ENCODE results near the gene DOC2A. TPM values are rescaled to one million over a fixed set of nuclear protein-coding genes. Genes with fewer than 3 reads are reported as not detected.

DOC2A gene
- total and polyA plus RNA-seq, 2 donors (not counting 1 experiment from before 2014, with no cell fraction given) = not detected

GRCh38 chr16:29993903-29994599 is 16.8 kb downstream of the DOC2A start:
- Mint-ChIP-seq H3K9me3 (ENCODE audit: insufficient read depth) (no peaks in the 10 kb centered on the region), H3K4me1 (peaks cover 38% of the 10 kb centered on the region), H3K27ac (peak overlapping the region; percentile 68), H3K27me3 (no peaks in the 10 kb centered on the region), H3K4me3 (peak overlapping the region; percentile 62)
- H3K36me3 ChIP-seq (replicated peaks in 1 of 2; ENCODE audit: control extremely low read depth in 1 of 2, control insufficient read depth in 1 of 2, extremely low read depth in 1 of 2, insufficient read depth in 2 of 2, low read length in 1 of 2) = peaks cover 0 to 36% of the 10 kb centered on the region in 2 experiments
- TF ChIP-seq CTCF (IDR thresholded peaks at IDR 0.05) (no peak), EZH2 (IDR thresholded peaks at IDR 0.05; ENCODE audit: borderline replicate concordance, insufficient read depth, low read depth, low read length, poor library complexity, severe bottlenecking) (no peak)
- ATAC-seq (ENCODE audit: low read depth) = no peak
- no peaks in the 10 kb centered on the region for H3K27me3 ChIP-seq (replicated peaks in 1 of 4; ENCODE audit: control extremely low read depth in 1 of 4, control insufficient read depth in 3 of 4, insufficient read depth in 4 of 4, low read length in 3 of 4)
- no peak overlapping the region for H3K27ac ChIP-seq (ENCODE audit: low read length in 2 of 2)
- H2AFZ ChIP-seq (ENCODE audit: insufficient read depth, low read depth, low read length, poor library complexity, severe bottlenecking) = peak overlapping the region; percentile 96
- POLR2A ChIA-PET = no interaction called here
- 91% methylated on average over 8 of the region's 9 CpGs for WGBS (ENCODE audit: insufficient coverage)
- peak overlapping the region; percentile 83 for H3K4me2 ChIP-seq (replicated peaks; ENCODE audit: low read depth, low read length, poor library complexity, severe bottlenecking)
- peaks cover 15 to 22% of the 10 kb centered on the region in 2 donors for H3K4me1 ChIP-seq (ENCODE audit: control insufficient read depth in 2 of 2, insufficient read depth in 2 of 2, low read length in 2 of 2)
- H3K79me2 ChIP-seq (ENCODE audit: control insufficient read depth, insufficient read depth, low read length) = peaks cover 13% of the 10 kb centered on the region
- no peak overlapping the region for H3K4me3 ChIP-seq (ENCODE audit: control extremely low read depth in 1 of 5, extremely low read depth in 1 of 5, insufficient read depth in 1 of 5, low read depth in 2 of 5, low read length in 4 of 5)
- CTCF ChIA-PET = interaction anchor here (1.2 to 1.8 kb wide), 3 partner anchors 12 to 39 kb away, joined by 4 to 5 read pairs (median 4); partner anchors contain the start of gene TAOK2
- H3K9ac ChIP-seq (ENCODE audit: low read length) = no peak overlapping the region
- no peak for DNase-seq
- no peaks in the 10 kb centered on the region for H4K20me1 ChIP-seq (ENCODE audit: control insufficient read depth, insufficient read depth, low read length, poor library complexity, severe bottlenecking)
- intact Hi-C loops (cut with micrococcal nuclease) = loop anchor here (2.0 kb wide), 1 partner anchor 71 kb away; the partner anchor contains the start of gene ALDOA
- no peaks in the 10 kb centered on the region for H3K9me3 ChIP-seq (ENCODE audit: control extremely low read depth in 1 of 3, control insufficient read depth in 2 of 3, insufficient read depth in 1 of 3, low read length in 2 of 3)

- Histone ChIP-seq H3K36me3 (replicated peaks in 1 of 2; ENCODE audit: control extremely low read depth in 1 of 2, control insufficient read depth in 1 of 2, extremely low read depth in 1 of 2, insufficient read depth in 2 of 2, low read length in 1 of 2) (peaks cover 0 to 40% of the 10 kb centered on the region in 2 experiments), H3K4me1 (ENCODE audit: control insufficient read depth in 2 of 2, insufficient read depth in 2 of 2, low read length in 2 of 2) (peaks cover 15 to 22% of the 10 kb centered on the region in 2 donors), H3K9me3 (ENCODE audit: control extremely low read depth in 1 of 3, control insufficient read depth in 2 of 3, insufficient read depth in 1 of 3, low read length in 2 of 3) (no peaks in the 10 kb centered on the region), H3K4me2 (replicated peaks; ENCODE audit: low read depth, low read length, poor library complexity, severe bottlenecking) (no peak overlapping the region), H3K9ac (ENCODE audit: low read length) (no peak overlapping the region), H3K27ac (ENCODE audit: low read length in 2 of 2) (no peak overlapping the region), H3K27me3 (replicated peaks in 1 of 4; ENCODE audit: control extremely low read depth in 1 of 4, control insufficient read depth in 3 of 4, insufficient read depth in 4 of 4, low read length in 3 of 4) (no peaks in the 10 kb centered on the region), H4K20me1 (ENCODE audit: control insufficient read depth, insufficient read depth, low read length, poor library complexity, severe bottlenecking) (no peaks in the 10 kb centered on the region), H2AFZ (ENCODE audit: insufficient read depth, low read depth, low read length, poor library complexity, severe bottlenecking) (no peak overlapping the region), H3K79me2 (ENCODE audit: control insufficient read depth, insufficient read depth, low read length) (peaks cover 13% of the 10 kb centered on the region), H3K4me3 (ENCODE audit: control extremely low read depth in 1 of 5, extremely low read depth in 1 of 5, insufficient read depth in 1 of 5, low read depth in 2 of 5, low read length in 4 of 5) (no peak overlapping the region)
- DNase-seq = no peak
- TF ChIP-seq EZH2 (IDR thresholded peaks at IDR 0.05; ENCODE audit: borderline replicate concordance, insufficient read depth, low read depth, low read length, poor library complexity, severe bottlenecking) = no peak
- TF ChIP-seq CTCF (IDR thresholded peaks at IDR 0.05) = no peak
- no peak for ATAC-seq (ENCODE audit: low read depth)
- Mint-ChIP-seq H3K4me1 (peaks cover 34% of the 10 kb centered on the region), H3K4me3 (no peak overlapping the region), H3K27ac (no peak overlapping the region), H3K27me3 (no peaks in the 10 kb centered on the region), H3K9me3 (ENCODE audit: insufficient read depth) (no peaks in the 10 kb centered on the region)
- ChIA-PET POLR2A (no interaction called here), CTCF (interaction anchor here (1.2 to 1.8 kb wide), 2 partner anchors 20 to 39 kb away, joined by 4 to 5 read pairs; partner anchors contain the start of gene TAOK2)
- intact Hi-C loops (cut with micrococcal nuclease) = no loop called here
- WGBS (ENCODE audit: insufficient coverage) = 95% methylated on average over 21 of the region's 25 CpGs
Measured at GRCh38 chr16:29993191-29993902, 17.5 kb downstream of the DOC2A start.

All from B cell (primary cell).